ENCODE measurements around the gene DENND2D.

The DENND2D gene

GRCh38 chr1:111225717-111226400, 25.4 kb upstream of the DENND2D start:
- Histone ChIP-seq H3K36me3 (ENCODE audit: control insufficient read depth, insufficient read depth, low read length) (no peaks in the 10 kb centered on the region), H3K79me2 (no peaks in the 10 kb centered on the region), H2AFZ (peak overlapping the region; percentile 75), H3K9ac (no peak overlapping the region), H3K4me1 (peaks cover 23% of the 10 kb centered on the region), H3K9me3 (ENCODE audit: control insufficient read depth, low read length) (no peaks in the 10 kb centered on the region), H3K27me3 (ENCODE audit: control insufficient read depth, insufficient read depth, low read length) (no peaks in the 10 kb centered on the region), H3K27ac (peak overlapping the region; percentile 91), H3K4me3 (ENCODE audit: low read depth, low read length) (peak overlapping the region; percentile 40), H3K4me2 (ENCODE audit: low read length) (peak overlapping the region; percentile 57)
- TF ChIP-seq CTCF (IDR thresholded peaks at IDR 0.05), result no peak

- Histone ChIP-seq H3K36me3 (ENCODE audit: control insufficient read depth, insufficient read depth, low read length) (no peaks in the 10 kb centered on the region), H3K79me2 (no peaks in the 10 kb centered on the region), H3K9ac (no peak overlapping the region), H3K4me1 (peaks cover 23% of the 10 kb centered on the region), H3K27ac (peak overlapping the region; percentile 91), H2AFZ (peak overlapping the region; percentile 75), H3K4me3 (ENCODE audit: low read depth, low read length) (peak overlapping the region; percentile 40), H3K27me3 (ENCODE audit: control insufficient read depth, insufficient read depth, low read length) (no peaks in the 10 kb centered on the region), H3K9me3 (ENCODE audit: control insufficient read depth, low read length) (no peaks in the 10 kb centered on the region), H3K4me2 (ENCODE audit: low read length) (peak overlapping the region; percentile 57)
- TF ChIP-seq CTCF (IDR thresholded peaks at IDR 0.05), result no peak
Observed at GRCh38 chr1:111225091-111225490, 24.6 kb upstream of the DENND2D start.

- H3K36me3 ChIP-seq (ENCODE audit: control insufficient read depth, insufficient read depth, low read length), result no peaks in the 10 kb centered on the region
- H3K4me2 ChIP-seq (ENCODE audit: low read length), result no peak overlapping the region
- no peak for TF ChIP-seq CTCF (IDR thresholded peaks at IDR 0.05)
- no peak overlapping the region for H3K4me3 ChIP-seq (ENCODE audit: low read depth, low read length)
- H3K27ac ChIP-seq, result peak overlapping the region; percentile 36
- H3K9me3 ChIP-seq (ENCODE audit: control insufficient read depth, low read length), result no peaks in the 10 kb centered on the region
- H3K9ac ChIP-seq, result no peak overlapping the region
- H3K4me1 ChIP-seq, result peaks cover 23% of the 10 kb centered on the region
- H2AFZ ChIP-seq, result peak overlapping the region; percentile 69
- no peaks in the 10 kb centered on the region for H3K27me3 ChIP-seq (ENCODE audit: control insufficient read depth, insufficient read depth, low read length)
- H3K79me2 ChIP-seq, result no peaks in the 10 kb centered on the region
Observed at GRCh38 chr1:111223126-111223685, 22.8 kb upstream of the DENND2D start.

GRCh38 chr1:111222308-111223125, 22.1 kb upstream of the DENND2D start:
- no peaks in the 10 kb centered on the region for H3K79me2 ChIP-seq
- no peak overlapping the region for H3K9ac ChIP-seq
- H3K4me3 ChIP-seq (ENCODE audit: low read depth, low read length), result no peak overlapping the region
- peak overlapping the region; percentile 69 for H2AFZ ChIP-seq
- H3K9me3 ChIP-seq (ENCODE audit: control insufficient read depth, low read length), result no peaks in the 10 kb centered on the region
- H3K4me1 ChIP-seq, result peaks cover 23% of the 10 kb centered on the region
- peak overlapping the region; percentile 36 for H3K27ac ChIP-seq
- no peaks in the 10 kb centered on the region for H3K27me3 ChIP-seq (ENCODE audit: control insufficient read depth, insufficient read depth, low read length)
- TF ChIP-seq CTCF (IDR thresholded peaks at IDR 0.05), result peak; percentile 83
- no peak overlapping the region for H3K4me2 ChIP-seq (ENCODE audit: low read length)
- H3K36me3 ChIP-seq (ENCODE audit: control insufficient read depth, insufficient read depth, low read length), result no peaks in the 10 kb centered on the region

Measured in parathyroid adenoma (tissue), 2 donors.